ENCODE measurements around the gene SMARCE1.

DNA sequence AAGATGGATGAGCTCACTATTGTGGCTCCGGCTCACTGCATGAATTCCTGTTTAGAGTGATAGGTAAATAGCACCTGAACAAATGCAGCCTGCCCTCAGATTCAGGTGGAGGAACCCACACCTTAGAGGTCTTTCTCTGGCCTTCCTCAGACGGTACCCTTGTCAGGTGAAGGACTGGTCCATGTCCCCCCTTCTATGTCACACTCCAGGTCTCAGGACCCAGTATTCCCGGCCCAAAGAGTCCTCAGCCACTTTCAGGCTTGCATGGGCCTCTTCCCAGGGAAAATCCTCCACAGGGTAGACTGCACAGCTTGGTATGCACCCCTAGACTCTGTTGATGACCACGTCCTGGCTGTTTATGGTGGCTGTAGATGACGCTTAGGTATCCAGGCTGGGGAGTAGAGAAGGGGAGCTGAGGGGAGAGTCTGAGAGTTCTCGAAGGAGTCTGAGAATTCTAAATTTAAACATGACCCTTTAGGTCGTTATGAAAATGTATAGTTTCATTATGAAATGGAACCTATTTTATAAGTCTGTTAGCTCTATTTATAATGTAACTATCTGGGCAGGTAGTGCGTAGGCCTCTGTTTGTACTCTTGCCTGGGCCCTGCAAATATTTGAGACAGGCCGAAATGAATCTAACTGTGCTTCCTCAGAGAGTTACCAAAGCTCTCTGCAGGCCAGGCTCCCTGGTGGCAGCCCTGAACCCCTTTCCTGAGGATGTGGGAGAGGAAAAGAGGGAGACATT is 49.9 kb downstream of the SMARCE1 start:
- TF ChIP-seq, protein P1, sequence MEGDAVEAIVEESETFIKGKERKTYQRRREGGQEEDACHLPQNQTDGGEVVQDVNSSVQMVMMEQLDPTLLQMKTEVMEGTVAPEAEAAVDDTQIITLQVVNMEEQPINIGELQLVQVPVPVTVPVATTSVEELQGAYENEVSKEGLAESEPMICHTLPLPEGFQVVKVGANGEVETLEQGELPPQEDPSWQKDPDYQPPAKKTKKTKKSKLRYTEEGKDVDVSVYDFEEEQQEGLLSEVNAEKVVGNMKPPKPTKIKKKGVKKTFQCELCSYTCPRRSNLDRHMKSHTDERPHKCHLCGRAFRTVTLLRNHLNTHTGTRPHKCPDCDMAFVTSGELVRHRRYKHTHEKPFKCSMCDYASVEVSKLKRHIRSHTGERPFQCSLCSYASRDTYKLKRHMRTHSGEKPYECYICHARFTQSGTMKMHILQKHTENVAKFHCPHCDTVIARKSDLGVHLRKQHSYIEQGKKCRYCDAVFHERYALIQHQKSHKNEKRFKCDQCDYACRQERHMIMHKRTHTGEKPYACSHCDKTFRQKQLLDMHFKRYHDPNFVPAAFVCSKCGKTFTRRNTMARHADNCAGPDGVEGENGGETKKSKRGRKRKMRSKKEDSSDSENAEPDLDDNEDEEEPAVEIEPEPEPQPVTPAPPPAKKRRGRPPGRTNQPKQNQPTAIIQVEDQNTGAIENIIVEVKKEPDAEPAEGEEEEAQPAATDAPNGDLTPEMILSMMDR (optimal IDR thresholded peaks at IDR 0.05 in 1 of 3, IDR thresholded peaks at IDR 0.05 in 1 of 3, conservative IDR thresholded peaks at IDR 0.05 in 1 of 3; ENCODE audit: extremely low read depth in 1 of 3, insufficient read depth in 2 of 3, low read length in 3 of 3), result no peak
- TF ChIP-seq EZH2 (IDR thresholded peaks at IDR 0.05; ENCODE audit: low read length), result no peak
